IPS DF 4.7 (cell line): ENCODE measurements around the gene THY1.

Source experiments
- DNase-seq: peaks from one replicate; pipeline ENCODE4 v3.0.0-alpha.2; 2013; ENCODE audit warnings: low spot score; ENCODE audit errors: extremely low read depth

Gene THY1

GRCh38 chr11:119370486-119371046 lies 52.4 kb downstream of the THY1 start:
- DNase-seq = no peak

GRCh38 chr11:119369132-119369925 lies 53.6 kb downstream of the THY1 start:
- DNase-seq = no peak

DNA sequence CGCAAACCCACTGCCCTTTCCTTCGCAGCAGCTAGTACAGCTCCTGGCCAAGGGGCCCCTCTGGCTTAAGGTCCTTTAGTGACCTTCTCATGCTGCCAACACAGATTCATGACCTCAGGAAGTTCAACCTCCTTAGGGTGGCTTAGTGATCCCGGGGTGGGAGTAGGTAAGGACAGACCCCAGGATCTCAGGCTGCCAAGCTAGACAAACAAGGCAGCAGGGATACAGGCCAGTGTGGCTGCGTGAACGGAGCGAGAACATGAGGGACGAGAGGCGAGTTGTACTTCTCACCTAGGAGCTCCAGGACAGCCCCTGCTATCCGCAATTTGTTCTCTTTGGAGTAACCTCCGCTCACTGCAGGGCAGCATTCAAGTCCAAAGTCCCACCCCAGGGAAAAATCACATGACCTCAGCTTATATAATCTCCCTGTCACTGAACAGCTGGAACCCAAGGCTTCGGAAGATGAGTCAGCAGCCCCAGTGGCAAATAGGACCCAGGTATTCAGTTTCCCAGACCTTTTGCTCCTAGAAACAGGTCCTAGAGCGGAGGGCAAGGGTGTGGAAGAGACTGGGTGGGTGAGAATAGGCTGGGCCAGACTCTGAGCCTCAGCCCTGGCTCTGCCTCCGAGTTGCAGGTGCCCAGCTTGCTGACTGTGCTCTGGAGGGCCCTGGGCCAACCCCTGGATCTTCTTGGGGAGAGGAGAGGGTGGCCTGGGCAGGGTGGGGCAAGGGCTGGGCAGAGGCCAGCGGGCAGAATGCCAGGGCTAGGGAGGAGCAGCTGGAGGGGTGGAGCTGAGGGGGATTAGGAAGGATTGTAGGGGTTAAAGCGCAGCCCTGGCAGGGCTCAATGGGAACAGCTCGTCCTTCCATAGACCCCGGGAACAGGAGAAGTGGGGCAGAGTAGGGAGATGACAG lies 54.6 kb downstream of the THY1 start:
- no peak for DNase-seq

GRCh38 chr11:119367661-119368120 lies 55.3 kb downstream of the THY1 start:
- DNase-seq = no peak
